ENCODE measurements around the gene SYTL2.

- TF ChIP-seq POLR2AphosphoS5 (IDR thresholded peaks at IDR 0.05) = no peak
- no peak for TF ChIP-seq CTCF (IDR thresholded peaks at IDR 0.05)
- TF ChIP-seq EP300 (IDR thresholded peaks at IDR 0.05) = no peak
Measured at GRCh38 chr11:85726381-85726780, 84.6 kb downstream of the SYTL2 start.
